ENCODE measurements around the gene KLHL2. TPM values are rescaled to one million over a fixed set of nuclear protein-coding genes. Genes with fewer than 3 reads are reported as not detected.

The KLHL2 gene
- total RNA-seq, 1 donor from 2014 or later, result 28.2 TPM

- DNase-seq (ENCODE audit: low read depth) (no peak), FAIRE-seq (no peak)
- H3K4me3 ChIP-seq (ENCODE audit: insufficient read depth, low read depth, low read length), result no peak overlapping the region
- TF ChIP-seq EZH2 (IDR thresholded peaks at IDR 0.05; ENCODE audit: insufficient read depth, low read length) (no peak), CTCF (IDR thresholded peaks at IDR 0.05; ENCODE audit: insufficient read depth, low read depth, low read length) (no peak)
- H3K4me1 ChIP-seq (ENCODE audit: insufficient read depth, low read length), result peaks cover 3% of the 10 kb centered on the region
- Mint-ChIP-seq H3K9me3 (ENCODE audit: unreplicated experiment) (no peaks in the 10 kb centered on the region), H3K4me1 (ENCODE audit: low read depth, unreplicated experiment) (peaks cover 29% of the 10 kb centered on the region), H3K27ac (ENCODE audit: unreplicated experiment) (no peak overlapping the region), H3K36me3 (ENCODE audit: low read depth, unreplicated experiment) (peaks cover 8% of the 10 kb centered on the region), H3K27me3 (ENCODE audit: low read depth, unreplicated experiment) (no peaks in the 10 kb centered on the region), H3K4me3 (ENCODE audit: unreplicated experiment) (no peak overlapping the region)
- H2AFZ ChIP-seq (ENCODE audit: low read depth, low read length), result no peak overlapping the region
- H3K4me2 ChIP-seq (ENCODE audit: low read length), result no peak overlapping the region
- H3K9ac ChIP-seq (ENCODE audit: low read length), result no peak overlapping the region
- no peaks in the 10 kb centered on the region for H3K9me3 ChIP-seq (ENCODE audit: insufficient read depth, low read depth, low read length)
- H3K36me3 ChIP-seq (ENCODE audit: insufficient read depth, low read length), result no peaks in the 10 kb centered on the region
- no peaks in the 10 kb centered on the region for H3K27me3 ChIP-seq (ENCODE audit: insufficient read depth, low read length)
- H4K20me1 ChIP-seq (ENCODE audit: insufficient read depth, low read length), result no peaks in the 10 kb centered on the region
- H3K27ac ChIP-seq (ENCODE audit: low read depth, low read length), result no peak overlapping the region
- H3K79me2 ChIP-seq (ENCODE audit: insufficient read depth, low read length), result no peaks in the 10 kb centered on the region
Observed at GRCh38 chr4:165293061-165293460, 85.7 kb downstream of the KLHL2 start.

GRCh38 chr4:165293927-165294649 lies 86.7 kb downstream of the KLHL2 start:
- DNase-seq (ENCODE audit: low read depth), result no peak
- TF ChIP-seq EZH2 (IDR thresholded peaks at IDR 0.05; ENCODE audit: insufficient read depth, low read length), result no peak
- Histone ChIP-seq H3K4me3 (ENCODE audit: insufficient read depth, low read depth, low read length) (no peak overlapping the region), H3K79me2 (ENCODE audit: insufficient read depth, low read length) (no peaks in the 10 kb centered on the region), H4K20me1 (ENCODE audit: insufficient read depth, low read length) (no peaks in the 10 kb centered on the region), H3K36me3 (ENCODE audit: insufficient read depth, low read length) (no peaks in the 10 kb centered on the region), H3K27ac (ENCODE audit: low read depth, low read length) (no peak overlapping the region), H3K9me3 (ENCODE audit: insufficient read depth, low read depth, low read length) (no peaks in the 10 kb centered on the region), H2AFZ (ENCODE audit: low read depth, low read length) (no peak overlapping the region), H3K9ac (ENCODE audit: low read length) (no peak overlapping the region), H3K4me1 (ENCODE audit: insufficient read depth, low read length) (no peaks in the 10 kb centered on the region), H3K27me3 (ENCODE audit: insufficient read depth, low read length) (no peaks in the 10 kb centered on the region), H3K4me2 (ENCODE audit: low read length) (no peak overlapping the region)
- FAIRE-seq, result no peak
- H3K4me1 Mint-ChIP-seq (ENCODE audit: low read depth, unreplicated experiment), result peaks cover 19% of the 10 kb centered on the region
- H3K4me3 Mint-ChIP-seq (ENCODE audit: unreplicated experiment), result no peak overlapping the region
- H3K9me3 Mint-ChIP-seq (ENCODE audit: unreplicated experiment), result no peaks in the 10 kb centered on the region
- H3K27me3 Mint-ChIP-seq (ENCODE audit: low read depth, unreplicated experiment), result no peaks in the 10 kb centered on the region
- H3K36me3 Mint-ChIP-seq (ENCODE audit: low read depth, unreplicated experiment), result peaks cover 9% of the 10 kb centered on the region
- no peak overlapping the region for H3K27ac Mint-ChIP-seq (ENCODE audit: unreplicated experiment)

GRCh38 chr4:165294907-165295306 lies 87.5 kb downstream of the KLHL2 start:
- no peak overlapping the region for H3K27ac ChIP-seq (ENCODE audit: low read depth, low read length)
- no peaks in the 10 kb centered on the region for H3K36me3 ChIP-seq (ENCODE audit: insufficient read depth, low read length)
- Mint-ChIP-seq H3K9me3 (ENCODE audit: unreplicated experiment) (no peaks in the 10 kb centered on the region), H3K4me3 (ENCODE audit: unreplicated experiment) (no peak overlapping the region), H3K27ac (ENCODE audit: unreplicated experiment) (no peak overlapping the region), H3K36me3 (ENCODE audit: low read depth, unreplicated experiment) (peaks cover 9% of the 10 kb centered on the region), H3K4me1 (ENCODE audit: low read depth, unreplicated experiment) (peaks cover 14% of the 10 kb centered on the region), H3K27me3 (ENCODE audit: low read depth, unreplicated experiment) (no peaks in the 10 kb centered on the region)
- no peak overlapping the region for H3K9ac ChIP-seq (ENCODE audit: low read length)
- H3K79me2 ChIP-seq (ENCODE audit: insufficient read depth, low read length), result no peaks in the 10 kb centered on the region
- FAIRE-seq (no peak), DNase-seq (ENCODE audit: low read depth) (no peak)
- no peaks in the 10 kb centered on the region for H4K20me1 ChIP-seq (ENCODE audit: insufficient read depth, low read length)
- no peaks in the 10 kb centered on the region for H3K4me1 ChIP-seq (ENCODE audit: insufficient read depth, low read length)
- H3K27me3 ChIP-seq (ENCODE audit: insufficient read depth, low read length), result no peaks in the 10 kb centered on the region
- H3K9me3 ChIP-seq (ENCODE audit: insufficient read depth, low read depth, low read length), result no peaks in the 10 kb centered on the region
- TF ChIP-seq CTCF (IDR thresholded peaks at IDR 0.05; ENCODE audit: insufficient read depth, low read depth, low read length) (no peak), EZH2 (IDR thresholded peaks at IDR 0.05; ENCODE audit: insufficient read depth, low read length) (no peak)
- no peak overlapping the region for H2AFZ ChIP-seq (ENCODE audit: low read depth, low read length)
- H3K4me3 ChIP-seq (ENCODE audit: insufficient read depth, low read depth, low read length), result no peak overlapping the region
- H3K4me2 ChIP-seq (ENCODE audit: low read length), result no peak overlapping the region

Measured in astrocyte (in vitro differentiated cells and primary cell).